K562 (cell line): Measurements from ENCODE around the gene WASF3.

Source experiments
- ESRRA ChIP-seq: fragments of 450-650 bp; IDR thresholded peaks from 2 replicates; pipeline ENCODE4 v1.6.1; 2014; ENCODE audit warnings: low read depth, mild to moderate bottlenecking, moderate library complexity, borderline replicate concordance
- FOXP4 ChIP-seq: sonication (generic); formaldehyde crosslinking; IDR thresholded peaks from 2 replicates; pipeline ENCODE4 v1.8.0; 2022; ENCODE audit warnings: mild to moderate bottlenecking, missing genetic modification reagents, borderline replicate concordance
- HDGF ChIP-seq: fragments of 450-650 bp; IDR thresholded peaks from 2 replicates; pipeline ENCODE4 v1.6.1; 2016
- KAT7 ChIP-seq: sonication (generic); formaldehyde crosslinking; IDR thresholded peaks from 2 replicates; pipeline ENCODE4 v1.8.0; 2022; ENCODE audit warnings: missing genetic modification reagents, mild to moderate bottlenecking, borderline replicate concordance
- KDM1A ChIP-seq, 2 experiments: fragments of 450-650 bp; IDR thresholded peaks; 2 replicates each; pipeline ENCODE4 v1.6.1; 2016; ENCODE audit warnings: mild to moderate bottlenecking in 2 of 2
- PATZ1 ChIP-seq: fragments of 250-450 bp; sonication (Bioruptor Pico); IDR thresholded peaks from 2 replicates; pipeline ENCODE4 v1.5.0; 2020; ENCODE audit warnings: mild to moderate bottlenecking, borderline replicate concordance
- ZKSCAN1 ChIP-seq: fragments of 150-350 bp; IDR thresholded peaks from 2 replicates; pipeline ENCODE4 v1.6.1; 2016; ENCODE audit warnings: low read depth, low read length
- ZNF23 ChIP-seq: fragments of 250-450 bp; sonication (Bioruptor Pico); IDR thresholded peaks from 2 replicates; pipeline ENCODE4 v1.4.0; 2020; ENCODE audit warnings: mild to moderate bottlenecking
- TF ChIP-seq, protein P1 (sequence below): sonication (generic); formaldehyde crosslinking; IDR thresholded peaks from 2 replicates; pipeline ENCODE4 v1.8.1; 2023; ENCODE audit warnings: mild to moderate bottlenecking, missing genetic modification reagents

DNA sequence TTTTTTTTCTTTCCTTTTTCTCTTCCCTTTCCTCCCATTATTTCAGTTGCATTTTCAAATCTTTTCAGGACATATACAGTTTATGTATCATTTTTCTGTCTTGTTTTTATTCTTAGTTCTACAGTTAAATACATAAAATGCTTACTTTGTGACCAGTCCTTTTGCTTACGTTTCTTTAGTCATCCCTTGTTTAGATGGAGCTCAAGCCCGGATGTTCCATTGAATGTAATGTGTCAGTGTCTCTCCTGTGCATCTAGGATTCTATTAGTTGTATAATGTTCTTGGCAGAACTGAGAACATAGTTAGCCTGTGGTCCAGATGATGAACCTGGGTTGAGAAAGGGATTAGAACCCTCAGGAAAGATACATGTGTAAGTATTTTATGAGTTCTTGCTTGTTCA lies 17.8 kb downstream of the WASF3 start:
- TF ChIP-seq ZKSCAN1 (no peak), PATZ1 (CRISPR knock-in tag) (no peak), KDM1A (IDR thresholded peaks at IDR 0.05) (no peak), ESRRA (no peak), ZNF23 (CRISPR knock-in tag) (no peak), HDGF (no peak), KAT7 (CRISPR knock-in tag) (no peak), FOXP4 (CRISPR knock-in tag) (no peak)
- TF ChIP-seq, protein P1, sequence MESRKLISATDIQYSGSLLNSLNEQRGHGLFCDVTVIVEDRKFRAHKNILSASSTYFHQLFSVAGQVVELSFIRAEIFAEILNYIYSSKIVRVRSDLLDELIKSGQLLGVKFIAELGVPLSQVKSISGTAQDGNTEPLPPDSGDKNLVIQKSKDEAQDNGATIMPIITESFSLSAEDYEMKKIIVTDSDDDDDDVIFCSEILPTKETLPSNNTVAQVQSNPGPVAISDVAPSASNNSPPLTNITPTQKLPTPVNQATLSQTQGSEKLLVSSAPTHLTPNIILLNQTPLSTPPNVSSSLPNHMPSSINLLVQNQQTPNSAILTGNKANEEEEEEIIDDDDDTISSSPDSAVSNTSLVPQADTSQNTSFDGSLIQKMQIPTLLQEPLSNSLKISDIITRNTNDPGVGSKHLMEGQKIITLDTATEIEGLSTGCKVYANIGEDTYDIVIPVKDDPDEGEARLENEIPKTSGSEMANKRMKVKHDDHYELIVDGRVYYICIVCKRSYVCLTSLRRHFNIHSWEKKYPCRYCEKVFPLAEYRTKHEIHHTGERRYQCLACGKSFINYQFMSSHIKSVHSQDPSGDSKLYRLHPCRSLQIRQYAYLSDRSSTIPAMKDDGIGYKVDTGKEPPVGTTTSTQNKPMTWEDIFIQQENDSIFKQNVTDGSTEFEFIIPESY (CRISPR knock-in tag) = no peak
